Iris pigment epithelial cell (primary cell): ENCODE data around the gene PSG1.

Source experiments
- DNase-seq: peaks from one replicate; pipeline ENCODE4 v3.0.0-alpha.2; 2011; ENCODE audit warnings: low read depth

Gene PSG1

DNA sequence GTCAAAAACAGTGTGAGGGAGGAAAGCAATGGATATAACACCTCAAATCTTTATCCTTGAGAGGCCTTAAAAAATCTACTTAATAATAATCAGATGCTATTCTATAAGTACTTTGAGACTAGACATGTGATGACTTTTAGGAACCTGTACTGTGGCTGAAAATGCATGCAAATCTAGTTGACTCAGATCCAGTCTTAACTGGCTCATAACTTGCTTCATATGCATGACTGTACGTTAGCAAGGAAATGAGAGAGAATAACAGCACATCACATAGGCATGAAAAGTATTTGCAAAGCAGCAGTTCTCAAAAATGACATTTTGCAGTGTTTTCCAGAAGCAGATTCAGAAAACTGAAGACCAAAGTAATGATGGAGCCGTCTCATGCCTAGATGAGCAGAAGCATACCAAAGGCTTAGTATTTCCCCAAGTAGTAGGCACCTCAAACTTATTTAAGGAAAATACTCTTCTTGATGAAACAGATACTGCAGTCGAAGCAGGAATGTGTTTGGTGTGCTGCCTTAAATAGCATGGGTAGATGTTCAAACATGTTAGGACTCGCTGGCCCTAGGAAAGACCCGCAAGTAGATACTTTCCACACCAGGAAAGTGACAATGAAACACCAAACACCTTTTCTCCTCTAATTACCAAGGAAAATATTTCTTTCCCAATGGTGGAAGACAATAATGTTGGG, 59.4 kb downstream of the PSG1 start:
- peak; percentile 94 for DNase-seq

DNA sequence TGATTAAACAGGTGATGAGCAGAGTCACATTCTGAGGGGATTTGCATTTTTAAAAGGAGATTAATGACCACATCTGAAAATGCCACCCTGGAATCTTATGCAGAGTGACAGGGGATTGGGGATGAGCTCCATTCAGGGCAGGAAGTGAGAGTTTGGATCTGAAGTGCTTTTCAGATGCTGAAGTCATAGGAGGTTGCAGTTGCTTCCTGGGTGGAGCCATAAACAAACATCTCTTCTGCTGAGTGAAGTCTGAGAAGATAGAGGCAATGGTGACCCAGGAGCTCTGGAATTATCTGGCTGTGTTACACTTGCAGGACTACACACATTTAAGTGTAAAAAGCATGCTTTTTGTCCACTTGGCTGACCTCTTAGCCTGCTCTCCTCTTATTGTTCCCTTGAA, 62.6 kb downstream of the PSG1 start:
- DNase-seq: peak; percentile 27
